ENCODE data around the gene SAFB.
A peak's percentile ranks its signal among the peaks of the same experiment; 100 is the strongest.

SAFB gene

GRCh38 chr19:5676772-5677105 lies 53.9 kb downstream of the SAFB start:
- H3K4me3 ChIP-seq (ENCODE audit: low read length), result no peak overlapping the region
- TF ChIP-seq ZNF274 (IDR thresholded peaks at IDR 0.05; ENCODE audit: low read depth, low read length), result no peak

DNA sequence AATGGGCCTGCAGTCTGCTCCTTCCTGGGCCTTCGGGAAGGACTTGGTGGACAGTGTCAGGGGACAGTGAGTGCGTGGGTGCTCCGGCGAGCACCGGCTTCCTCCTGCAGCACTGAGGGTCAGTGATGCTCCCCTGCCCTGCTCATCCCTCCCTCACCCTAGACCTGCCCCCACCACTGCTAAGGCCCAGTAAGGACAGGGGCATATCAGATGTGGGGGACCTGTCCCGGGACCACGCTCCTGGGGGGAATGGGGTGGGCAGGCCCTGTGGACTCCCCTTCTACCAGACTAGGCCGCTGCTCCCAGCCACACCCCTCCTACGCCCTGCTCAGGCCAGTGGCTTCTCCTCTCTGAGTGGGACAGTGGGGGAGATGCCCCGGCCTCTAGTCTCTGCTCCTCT lies 54.3 kb downstream of the SAFB start:
- H3K4me3 ChIP-seq (ENCODE audit: low read length), result no peak overlapping the region
- no peak for TF ChIP-seq ZNF274 (IDR thresholded peaks at IDR 0.05; ENCODE audit: low read depth, low read length)

- no peak for TF ChIP-seq ZNF274 (IDR thresholded peaks at IDR 0.05; ENCODE audit: low read depth, low read length)
- no peak overlapping the region for H3K4me3 ChIP-seq (ENCODE audit: low read length)
Observed at GRCh38 chr19:5677580-5677979, 54.7 kb downstream of the SAFB start.

GRCh38 chr19:5678071-5678718 lies 55.3 kb downstream of the SAFB start:
- H3K4me3 ChIP-seq (ENCODE audit: low read length), result no peak overlapping the region
- no peak for TF ChIP-seq ZNF274 (IDR thresholded peaks at IDR 0.05; ENCODE audit: low read depth, low read length)

DNA sequence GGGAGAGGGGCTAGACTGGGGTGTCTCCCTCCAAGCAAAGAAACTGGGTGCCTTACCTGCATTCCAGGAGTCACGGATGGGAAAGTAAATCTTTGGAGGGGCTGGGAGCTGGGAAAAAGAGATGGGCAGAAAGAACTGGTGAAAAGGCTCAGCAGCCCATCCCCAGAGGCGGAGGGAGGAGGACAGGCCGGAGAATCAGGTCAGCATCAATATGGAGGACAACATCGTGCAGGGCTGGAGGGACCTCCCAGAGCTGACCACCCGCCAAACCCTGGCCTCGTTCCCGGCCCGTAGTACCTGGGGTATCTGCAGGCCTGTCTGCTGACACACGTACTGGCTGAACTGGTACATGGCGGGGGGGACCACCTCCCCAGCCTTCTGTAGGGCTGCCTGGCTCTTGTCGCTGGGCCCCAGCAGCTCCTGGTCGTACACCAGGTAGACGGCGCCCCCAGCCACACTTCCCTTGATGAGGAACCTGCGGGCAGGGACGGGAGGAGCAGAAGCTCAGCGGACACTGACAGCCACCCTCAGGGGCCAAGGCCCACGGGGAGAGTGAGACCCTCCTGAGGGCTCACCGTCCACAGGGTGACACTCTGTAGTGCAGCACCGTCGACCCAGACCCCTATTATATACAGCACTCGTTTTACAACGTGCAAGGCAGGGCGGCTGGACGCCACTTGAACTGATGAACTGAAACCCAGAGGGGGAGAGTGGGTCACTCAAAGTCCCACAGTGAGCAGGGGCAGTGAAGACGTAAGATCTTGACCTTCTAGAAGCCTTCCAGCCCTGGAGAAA lies 56.6 kb downstream of the SAFB start:
- peak overlapping the region; percentile 85 for H3K4me3 ChIP-seq (ENCODE audit: low read length)
- TF ChIP-seq ZNF274 (IDR thresholded peaks at IDR 0.05; ENCODE audit: low read depth, low read length), result no peak

DNA sequence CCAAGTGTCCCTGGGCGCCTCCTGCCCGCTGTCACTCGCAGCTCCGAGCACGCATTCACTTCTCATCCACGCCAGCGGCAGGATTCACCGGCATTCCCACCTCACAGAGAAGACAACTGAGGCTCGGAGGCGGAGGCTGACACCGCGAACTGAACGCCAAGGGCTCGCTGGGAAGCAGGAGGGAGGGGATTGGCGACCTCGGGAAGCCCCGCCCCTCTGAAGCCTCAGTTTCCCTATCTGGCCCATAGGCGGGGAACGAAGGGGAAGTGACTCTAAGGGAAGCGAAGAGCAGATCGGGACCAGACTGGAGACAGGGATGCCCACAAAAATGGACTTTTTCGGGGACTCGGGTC lies 57.2 kb downstream of the SAFB start:
- no peak for TF ChIP-seq ZNF274 (IDR thresholded peaks at IDR 0.05; ENCODE audit: low read depth, low read length)
- H3K4me3 ChIP-seq (ENCODE audit: low read length), result peak overlapping the region; percentile 85

DNA sequence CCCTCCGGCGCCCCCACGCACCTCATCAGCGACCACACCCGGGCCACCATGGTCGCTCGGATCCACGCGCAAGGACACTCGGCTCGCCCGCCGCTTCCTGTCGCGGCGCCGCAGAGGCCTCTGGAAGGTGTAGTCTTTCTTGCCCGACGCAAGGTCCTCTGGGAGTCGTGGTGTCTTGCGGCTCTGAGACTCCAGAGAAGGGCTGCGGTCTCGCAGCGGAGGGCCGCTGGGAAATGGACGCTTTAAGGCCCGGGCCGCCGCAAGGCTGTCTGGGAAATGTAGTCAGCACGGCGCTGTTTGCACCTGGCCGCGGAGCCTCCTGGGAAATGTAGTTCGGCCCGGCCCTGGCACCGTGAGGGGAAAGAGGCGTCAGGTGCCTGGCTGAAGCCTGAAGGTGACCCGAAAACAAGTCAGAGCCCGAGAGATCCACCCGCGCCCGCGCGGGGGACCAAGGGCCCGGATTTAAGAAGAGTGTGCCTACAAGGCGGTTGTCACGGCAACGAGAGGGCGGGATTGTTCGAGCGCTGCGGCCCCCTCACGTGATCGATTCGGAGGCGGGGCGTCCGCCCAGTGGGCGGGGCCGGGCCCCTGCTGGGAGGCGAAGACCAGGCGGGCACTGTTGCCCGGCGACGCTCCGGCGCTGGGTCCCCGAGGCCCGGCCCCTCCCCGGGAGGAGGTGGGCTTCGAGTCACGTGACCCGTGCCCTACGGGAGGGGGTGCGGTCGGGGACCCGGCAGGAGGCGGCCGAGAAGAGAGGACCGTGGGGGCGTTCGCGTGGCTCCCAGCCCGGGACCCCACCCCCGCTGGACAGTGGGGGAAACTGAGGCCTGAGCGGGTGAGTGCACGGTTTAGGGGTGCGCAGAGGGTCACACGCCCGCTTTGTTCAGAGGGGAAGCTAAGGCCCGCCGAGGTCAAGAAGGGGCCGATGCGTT lies 57.8 kb downstream of the SAFB start, which contains the start of the genes HSD11B1L and MICOS13:
Gene HSD11B1L, plus strand, starts transcription at position 591 of the 932 bp plus-strand sequence. CDS start 3,806 bp downstream, outside the sequence.
Gene MICOS13, minus strand, starts transcription at position 80 of the 932 bp plus-strand sequence. Its CDS starts 30 bp downstream, at position 50.
- TF ChIP-seq ZNF274 (IDR thresholded peaks at IDR 0.05; ENCODE audit: low read depth, low read length), result no peak
- peak within 1 kb of the TSS; percentile 85 for H3K4me3 ChIP-seq (ENCODE audit: low read length)

DNA sequence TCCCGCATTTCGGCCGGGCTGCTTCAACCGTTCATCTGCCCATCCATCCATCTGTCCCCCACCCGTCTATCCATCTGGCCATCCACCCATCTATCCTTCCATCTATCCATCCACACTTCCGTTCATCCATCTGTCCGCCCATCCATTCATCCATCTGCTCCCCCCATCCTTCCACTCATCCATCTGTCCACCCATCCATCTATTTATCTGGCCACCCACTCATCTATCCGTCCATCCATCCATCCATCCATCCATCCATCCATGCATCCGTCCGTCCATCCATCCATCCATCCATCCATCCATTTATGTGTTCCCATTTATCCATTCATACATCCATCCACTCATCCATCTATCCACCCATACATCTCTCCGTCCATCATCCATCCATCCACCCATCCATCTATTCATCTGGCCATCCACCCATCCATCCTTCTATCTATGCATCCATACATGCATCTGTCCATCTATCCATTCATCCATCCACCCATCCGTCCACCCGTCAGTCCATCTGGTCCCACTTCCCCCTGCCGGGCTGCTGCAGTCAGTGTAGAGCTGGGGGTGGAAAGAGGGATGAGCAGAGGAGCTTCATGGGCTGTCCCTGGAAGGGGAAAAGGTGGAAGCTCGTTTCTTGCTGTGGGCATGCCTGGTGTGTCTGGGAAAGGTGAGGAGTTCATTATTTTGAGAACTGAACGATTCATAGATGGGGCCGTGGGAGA lies 58.7 kb downstream of the SAFB start:
- no peak for TF ChIP-seq ZNF274 (IDR thresholded peaks at IDR 0.05; ENCODE audit: low read depth, low read length)
- peak overlapping the region; percentile 55; the same call in 1 of the 2 replicates for H3K4me3 ChIP-seq (ENCODE audit: low read length)

DNA sequence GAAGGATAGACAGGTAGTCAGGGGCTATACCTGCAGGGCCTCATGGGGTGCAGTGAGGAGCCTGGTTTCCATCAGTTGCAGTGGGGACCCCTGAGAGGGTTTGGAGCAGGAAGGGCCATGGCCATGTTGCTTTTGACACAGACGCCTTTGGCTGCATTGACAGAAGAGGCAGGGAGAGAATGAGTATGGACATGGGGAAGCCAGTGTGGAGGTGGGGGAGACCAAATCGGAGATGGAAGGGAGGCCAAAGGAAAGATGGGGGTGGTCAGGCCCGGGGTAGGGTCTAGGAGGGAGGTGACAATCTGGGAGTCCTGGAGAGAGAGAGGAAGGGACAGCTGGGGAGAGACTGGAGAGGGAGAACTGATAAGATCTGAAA lies 59.2 kb downstream of the SAFB start:
- TF ChIP-seq ZNF274 (IDR thresholded peaks at IDR 0.05; ENCODE audit: low read depth, low read length), result no peak
- H3K4me3 ChIP-seq (ENCODE audit: low read length), result no peak overlapping the region

GRCh38 chr19:5683177-5683886 lies 60.4 kb downstream of the SAFB start:
- no peak overlapping the region for H3K4me3 ChIP-seq (ENCODE audit: low read length)
- no peak for TF ChIP-seq ZNF274 (IDR thresholded peaks at IDR 0.05; ENCODE audit: low read depth, low read length)

DNA sequence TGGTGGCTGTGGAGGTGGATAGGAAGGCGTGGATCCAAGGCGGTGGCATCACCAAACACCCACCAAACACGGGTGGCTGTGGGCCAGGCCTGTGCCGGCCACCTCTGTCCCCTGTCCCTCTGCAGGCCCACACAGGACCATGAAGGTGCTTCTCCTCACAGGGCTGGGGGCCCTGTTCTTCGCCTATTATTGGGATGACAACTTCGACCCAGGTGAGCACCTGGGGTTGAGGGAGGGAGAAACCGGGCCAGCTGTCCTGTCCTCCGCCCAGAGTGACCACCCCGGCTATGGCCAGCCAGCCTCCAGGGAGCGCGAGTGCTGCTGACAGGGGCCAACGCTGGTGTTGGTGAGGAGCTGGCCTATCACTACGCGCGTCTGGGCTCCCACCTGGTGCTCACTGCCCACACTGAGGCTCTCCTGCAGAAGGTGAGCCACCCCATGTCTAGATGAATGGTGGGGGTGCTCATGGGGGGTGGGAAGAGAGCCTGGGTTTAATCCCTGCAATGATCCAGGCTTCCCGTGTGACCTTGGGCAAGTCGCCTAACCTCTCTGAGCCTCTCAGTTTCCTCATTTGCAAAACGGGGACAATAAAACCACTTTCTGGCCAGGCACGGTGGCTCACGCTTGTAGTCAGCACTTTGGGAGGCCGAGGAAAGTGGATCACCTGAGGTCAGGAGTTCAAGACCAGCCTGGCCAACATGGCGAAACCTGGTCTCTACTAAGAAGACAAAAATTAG lies 62.0 kb downstream of the SAFB start:
- no peak overlapping the region for H3K4me3 ChIP-seq (ENCODE audit: low read length)
- TF ChIP-seq ZNF274 (IDR thresholded peaks at IDR 0.05; ENCODE audit: low read depth, low read length), result no peak

GRCh38 chr19:5686326-5686646 lies 63.4 kb downstream of the SAFB start:
- H3K4me3 ChIP-seq (ENCODE audit: low read length), result peak overlapping the region; percentile 59; the same call in 1 of the 2 replicates
- no peak for TF ChIP-seq ZNF274 (IDR thresholded peaks at IDR 0.05; ENCODE audit: low read depth, low read length)

All from GM08714 (cell line).